Fibroblast of villous mesenchyme (primary cell): ENCODE results near the gene PRDM2. TPM values are rescaled to one million over a fixed set of nuclear protein-coding genes. Genes with fewer than 3 reads are reported as not detected.

Experiments used
- DNase-seq: peaks from one replicate; pipeline ENCODE4 v3.0.0-alpha.2; 2010; ENCODE audit warnings: low read depth
- H3K4me3 ChIP-seq: 2 replicates; pipeline ENCODE4 v1.5.1; 2011; ENCODE audit warnings: low read depth, mild to moderate bottlenecking, low read length
- total RNA-seq: library from RNA; depleted of rRNA; stranded (reverse); fragments of >200 nt; gene quantifications from 2 replicates; pipeline ENCODE4 v1.2.3, GENCODE V29; 2012
- TF ChIP-seq, protein P1 (sequence below): IDR thresholded peaks from 2 replicates; pipeline ENCODE4 v1.5.1; 2012; ENCODE audit warnings: low read depth, mild to moderate bottlenecking, low read length; ENCODE audit not compliant: insufficient read depth

Gene PRDM2
- total RNA-seq, 1 donor: 19.9 TPM

DNA sequence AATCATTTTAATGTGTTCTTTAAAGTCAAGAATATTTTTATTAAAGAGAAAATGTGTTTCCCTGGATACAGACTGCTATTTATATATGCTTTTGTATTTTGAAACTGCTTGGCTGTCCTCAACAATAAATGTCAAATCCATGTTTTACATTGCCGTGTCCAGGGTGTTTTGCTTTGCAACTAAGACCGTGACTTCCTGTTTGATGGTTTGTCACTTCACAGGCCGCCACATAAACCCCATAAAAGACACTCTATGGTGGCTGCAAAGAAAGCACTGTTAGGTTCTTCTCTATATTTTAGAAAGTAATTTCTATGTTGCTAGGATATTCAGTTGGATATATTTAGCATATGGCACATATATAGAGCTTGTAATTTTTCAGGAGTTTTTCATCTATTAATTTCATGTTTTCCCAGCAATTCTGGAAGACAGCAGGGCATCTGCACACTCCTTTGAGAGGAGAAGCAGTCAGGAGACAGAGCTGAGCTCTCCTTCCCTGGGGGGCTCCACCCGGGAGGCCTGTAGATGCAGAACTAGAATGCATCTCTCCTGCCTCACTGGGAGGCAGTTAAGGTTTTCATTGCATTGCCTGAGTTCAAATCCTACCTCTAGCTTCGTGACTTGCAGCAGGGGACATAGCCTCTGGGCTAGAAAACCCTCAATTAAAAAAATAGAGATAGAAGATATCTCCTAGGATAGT lies 33.1 kb downstream of the PRDM2 start:
- DNase-seq: no peak
- no peak overlapping the region for H3K4me3 ChIP-seq
- TF ChIP-seq, protein P1, sequence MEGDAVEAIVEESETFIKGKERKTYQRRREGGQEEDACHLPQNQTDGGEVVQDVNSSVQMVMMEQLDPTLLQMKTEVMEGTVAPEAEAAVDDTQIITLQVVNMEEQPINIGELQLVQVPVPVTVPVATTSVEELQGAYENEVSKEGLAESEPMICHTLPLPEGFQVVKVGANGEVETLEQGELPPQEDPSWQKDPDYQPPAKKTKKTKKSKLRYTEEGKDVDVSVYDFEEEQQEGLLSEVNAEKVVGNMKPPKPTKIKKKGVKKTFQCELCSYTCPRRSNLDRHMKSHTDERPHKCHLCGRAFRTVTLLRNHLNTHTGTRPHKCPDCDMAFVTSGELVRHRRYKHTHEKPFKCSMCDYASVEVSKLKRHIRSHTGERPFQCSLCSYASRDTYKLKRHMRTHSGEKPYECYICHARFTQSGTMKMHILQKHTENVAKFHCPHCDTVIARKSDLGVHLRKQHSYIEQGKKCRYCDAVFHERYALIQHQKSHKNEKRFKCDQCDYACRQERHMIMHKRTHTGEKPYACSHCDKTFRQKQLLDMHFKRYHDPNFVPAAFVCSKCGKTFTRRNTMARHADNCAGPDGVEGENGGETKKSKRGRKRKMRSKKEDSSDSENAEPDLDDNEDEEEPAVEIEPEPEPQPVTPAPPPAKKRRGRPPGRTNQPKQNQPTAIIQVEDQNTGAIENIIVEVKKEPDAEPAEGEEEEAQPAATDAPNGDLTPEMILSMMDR: no peak

DNA sequence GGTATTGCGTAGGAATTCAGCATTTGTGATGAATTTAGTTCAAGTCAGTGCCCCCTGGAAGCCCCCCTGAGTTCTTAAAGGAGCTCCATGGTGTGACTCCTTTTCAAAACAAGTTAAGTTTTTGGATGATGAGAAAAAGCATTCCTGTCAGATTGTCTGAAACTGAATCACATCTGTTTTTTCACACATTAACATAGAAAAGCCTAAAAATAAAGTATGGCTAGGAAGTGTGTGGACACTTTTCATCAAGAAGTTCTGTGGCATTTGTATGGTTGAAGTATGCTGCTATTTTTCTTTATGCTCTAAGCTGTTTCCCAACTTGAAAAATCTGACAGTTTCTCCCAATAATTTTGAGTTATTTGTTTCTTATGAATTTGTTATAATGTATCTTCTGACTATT lies 33.7 kb downstream of the PRDM2 start:
- TF ChIP-seq, protein P1: no peak
- DNase-seq: no peak
- H3K4me3 ChIP-seq: no peak overlapping the region

DNA sequence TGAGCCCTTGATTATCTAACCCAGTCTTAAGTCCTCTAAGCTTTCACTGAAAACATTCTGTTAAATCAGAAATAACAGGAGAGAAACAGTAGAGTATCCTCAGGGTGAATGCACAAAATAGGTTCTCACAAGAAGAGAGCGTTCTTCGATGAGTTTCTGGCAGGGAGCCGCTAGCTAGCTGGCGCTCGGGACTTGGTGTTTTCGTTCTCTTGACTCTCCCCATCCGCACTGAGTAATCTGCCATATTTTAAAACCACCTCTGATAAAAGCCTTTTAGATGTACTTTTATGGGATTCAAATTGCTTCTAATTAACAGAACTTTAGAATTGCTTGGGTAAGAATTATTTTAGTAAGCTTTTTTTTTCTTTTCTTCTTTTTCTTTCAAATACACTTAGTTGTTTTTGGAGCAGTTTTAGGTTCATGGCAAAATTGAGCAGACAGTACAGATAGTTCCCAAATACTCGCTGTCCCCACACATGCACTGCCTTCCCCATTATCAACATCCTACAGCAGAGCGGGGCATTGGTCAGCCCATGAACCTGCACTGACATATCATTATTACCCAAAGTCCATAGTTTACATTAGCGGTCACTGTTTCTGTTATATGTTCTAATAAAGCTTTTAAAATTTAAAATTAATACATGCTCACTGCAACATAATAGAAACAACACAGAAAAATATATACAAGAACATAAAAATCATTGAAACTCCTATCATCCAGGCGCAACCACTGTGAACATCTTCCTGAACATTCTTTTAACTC lies 35.4 kb downstream of the PRDM2 start:
- no peak overlapping the region for H3K4me3 ChIP-seq
- DNase-seq: no peak
- TF ChIP-seq, protein P1: no peak

GRCh38 chr1:13737398-13737797 lies 37.4 kb downstream of the PRDM2 start:
- no peak for DNase-seq
- H3K4me3 ChIP-seq: no peak overlapping the region
- TF ChIP-seq, protein P1: no peak

DNA sequence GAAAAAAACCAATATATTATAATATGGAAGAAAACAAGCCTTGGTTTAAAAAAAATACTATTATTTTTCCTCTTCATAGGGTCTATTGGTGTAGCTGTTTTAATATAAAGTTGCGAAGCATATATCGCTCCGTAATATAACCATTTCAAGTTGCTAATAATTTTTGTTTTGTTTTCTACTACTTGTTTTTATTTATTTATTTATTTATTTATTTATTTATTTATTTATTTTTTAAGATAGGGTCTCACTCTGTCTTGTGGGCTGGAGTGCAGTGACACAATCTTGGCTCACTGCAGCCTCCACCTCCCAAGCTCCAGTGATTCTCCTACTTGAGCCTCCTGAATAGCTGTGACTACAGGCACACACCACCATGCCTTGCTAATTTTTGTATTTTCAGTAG lies 46.4 kb downstream of the PRDM2 start:
- DNase-seq: no peak
- H3K4me3 ChIP-seq: no peak overlapping the region
- TF ChIP-seq, protein P1: no peak

GRCh38 chr1:13748610-13749505 lies 48.9 kb downstream of the PRDM2 start:
- TF ChIP-seq, protein P1: peak; percentile 14
- peak overlapping the region; percentile 90 for H3K4me3 ChIP-seq
- peak; percentile 97 for DNase-seq
